GM12874 (cell line): ENCODE data around the gene OR4F17.
"Not testable (repeated sequence)": the region's sequence is repeated elsewhere in the genome, so short reads cannot be mapped to it uniquely, and the experiment has no call there.

ENCODE experiments used
- TF ChIP-seq, protein P1 (sequence below): IDR thresholded peaks from 2 replicates; pipeline ENCODE4 v1.5.1; 2011; ENCODE audit warnings: low read depth, mild to moderate bottlenecking, control low read depth, low read length, moderate library complexity; ENCODE audit not compliant: insufficient read depth

OR4F17 gene, protein sequence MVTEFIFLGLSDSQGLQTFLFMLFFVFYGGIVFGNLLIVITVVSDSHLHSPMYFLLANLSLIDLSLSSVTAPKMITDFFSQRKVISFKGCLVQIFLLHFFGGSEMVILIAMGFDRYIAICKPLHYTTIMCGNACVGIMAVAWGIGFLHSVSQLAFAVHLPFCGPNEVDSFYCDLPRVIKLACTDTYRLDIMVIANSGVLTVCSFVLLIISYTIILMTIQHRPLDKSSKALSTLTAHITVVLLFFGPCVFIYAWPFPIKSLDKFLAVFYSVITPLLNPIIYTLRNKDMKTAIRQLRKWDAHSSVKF

DNA sequence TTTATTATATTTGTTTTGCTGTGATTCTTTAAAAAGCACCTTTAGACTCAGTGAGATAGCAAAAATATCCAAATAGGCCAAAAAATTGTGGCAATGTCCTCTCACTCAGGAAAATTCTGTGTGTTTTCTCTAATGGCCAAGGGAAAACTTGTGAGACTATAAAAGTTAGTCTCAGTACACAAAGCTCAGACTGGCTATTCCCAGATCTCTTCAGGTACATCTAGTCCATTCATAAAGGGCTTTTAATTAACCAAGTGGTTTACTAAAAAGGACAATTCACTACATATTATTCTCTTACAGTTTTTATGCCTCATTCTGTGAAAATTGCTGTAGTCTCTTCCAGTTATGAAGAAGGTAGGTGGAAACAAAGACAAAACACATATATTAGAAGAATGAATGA, at the start of gene OR4F17:
TSS of gene OR4F17 (plus strand) at position 301 of the 400 bp plus-strand sequence. CDS start 3,575 bp downstream, outside the sequence.
- TF ChIP-seq, protein P1, sequence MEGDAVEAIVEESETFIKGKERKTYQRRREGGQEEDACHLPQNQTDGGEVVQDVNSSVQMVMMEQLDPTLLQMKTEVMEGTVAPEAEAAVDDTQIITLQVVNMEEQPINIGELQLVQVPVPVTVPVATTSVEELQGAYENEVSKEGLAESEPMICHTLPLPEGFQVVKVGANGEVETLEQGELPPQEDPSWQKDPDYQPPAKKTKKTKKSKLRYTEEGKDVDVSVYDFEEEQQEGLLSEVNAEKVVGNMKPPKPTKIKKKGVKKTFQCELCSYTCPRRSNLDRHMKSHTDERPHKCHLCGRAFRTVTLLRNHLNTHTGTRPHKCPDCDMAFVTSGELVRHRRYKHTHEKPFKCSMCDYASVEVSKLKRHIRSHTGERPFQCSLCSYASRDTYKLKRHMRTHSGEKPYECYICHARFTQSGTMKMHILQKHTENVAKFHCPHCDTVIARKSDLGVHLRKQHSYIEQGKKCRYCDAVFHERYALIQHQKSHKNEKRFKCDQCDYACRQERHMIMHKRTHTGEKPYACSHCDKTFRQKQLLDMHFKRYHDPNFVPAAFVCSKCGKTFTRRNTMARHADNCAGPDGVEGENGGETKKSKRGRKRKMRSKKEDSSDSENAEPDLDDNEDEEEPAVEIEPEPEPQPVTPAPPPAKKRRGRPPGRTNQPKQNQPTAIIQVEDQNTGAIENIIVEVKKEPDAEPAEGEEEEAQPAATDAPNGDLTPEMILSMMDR: not testable (repeated sequence)
